GM12878 (cell line): Measurements from ENCODE around the gene SNX19. TPM values are rescaled to one million over a fixed set of nuclear protein-coding genes. Genes with fewer than 3 reads are reported as not detected.

Experiments used
- CUX1 ChIP-seq: IDR thresholded peaks from 2 replicates; pipeline ENCODE4 v1.6.1; 2012; ENCODE audit warnings: improper control_type of control experiment, low read depth, low read length; ENCODE audit not compliant: insufficient replicate concordance
- EGR1 ChIP-seq, 2 experiments: IDR thresholded peaks; 1 replicate in 1 of 2; 2 replicates in 1 of 2; pipeline ENCODE4 v1.6.1; 2011 to 2012; ENCODE audit warnings: low read depth in 2 of 2, low read length in 2 of 2, borderline replicate concordance in 1 of 2, mild to moderate bottlenecking in 1 of 2, moderate library complexity in 1 of 2
- HDAC6 ChIP-seq: fragments of 200-600 bp; sonication (generic); IDR thresholded peaks from one replicate; pipeline ENCODE4 v1.8.0; 2017; ENCODE audit warnings: antibody characterized with exemption; ENCODE audit not compliant: unreplicated experiment
- ZBED1 ChIP-seq: IDR thresholded peaks from 2 replicates; pipeline ENCODE4 v1.6.1; 2016; ENCODE audit warnings: borderline replicate concordance
- polyA plus RNA-seq, 11 experiments: library from polyadenylated mRNA; depleted of rRNA in 4 of 11; unstranded in 6 of 11; stranded (reverse) in 5 of 11; fragments of >200 nt; fragmentation: Nextera tagmentation in 4 of 11; fragmentation: Illumina TruSeq in 1 of 11; extraction: Ambion mirVana in 4 of 11; extraction: Trizol in 1 of 11; gene quantifications; 1 replicate in 1 of 11; 2 replicates in 10 of 11; pipeline versions ENCODE4 v1.2.1 to v1.2.3, GENCODE V29; 2011 to 2016; ENCODE audit warnings: inconsistent platforms in 2 of 11, missing spikeins in 2 of 11, low read depth in 1 of 11
- total RNA-seq, 4 experiments: library from RNA; depleted of rRNA in 3 of 4; stranded (reverse); fragments of >200 nt in 3 of 4; fragmentation: Illumina TruSeq in 1 of 4; extraction: Trizol in 1 of 4; gene quantifications; 2 replicates each; pipeline versions ENCODE4 v1.2.1 to v1.2.3, GENCODE V29; 2013 to 2021

SNX19 gene
- total and polyA plus RNA-seq, 10 of the 15 experiments (the other 5 are each of a cell fraction or from before 2014, with no cell fraction given): 3.0 to 46.9 (median 30.4) TPM

DNA sequence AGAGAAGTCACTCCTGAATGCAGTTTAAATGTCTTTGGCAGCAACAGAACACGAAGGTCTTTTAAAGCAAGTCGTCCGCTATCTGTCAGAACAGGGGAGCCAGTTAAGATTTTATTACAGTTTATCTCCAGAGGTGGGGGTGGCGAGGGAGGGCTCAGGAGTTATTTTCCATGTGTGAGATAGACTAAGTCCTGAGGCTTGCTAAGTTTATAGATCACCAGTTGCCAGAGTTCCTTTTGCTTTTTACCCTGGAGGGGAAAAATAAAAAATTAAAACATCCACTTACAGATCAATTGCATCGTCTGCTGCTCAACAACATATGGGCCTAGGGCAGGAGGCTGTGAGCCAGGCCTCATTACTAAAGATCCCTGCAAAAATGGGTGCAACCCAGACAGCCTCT lies 90.7 kb downstream of the SNX19 start (continued):
- TF ChIP-seq CUX1: no peak
- TF ChIP-seq EGR1 (IDR thresholded peaks at IDR 0.05; ENCODE audit: borderline replicate concordance in 1 of 2, low read depth in 2 of 2, low read length in 2 of 2): no peak
- TF ChIP-seq HDAC6: no peak
- no peak for TF ChIP-seq ZBED1
